ENCODE results near the gene WDR46.

DNA sequence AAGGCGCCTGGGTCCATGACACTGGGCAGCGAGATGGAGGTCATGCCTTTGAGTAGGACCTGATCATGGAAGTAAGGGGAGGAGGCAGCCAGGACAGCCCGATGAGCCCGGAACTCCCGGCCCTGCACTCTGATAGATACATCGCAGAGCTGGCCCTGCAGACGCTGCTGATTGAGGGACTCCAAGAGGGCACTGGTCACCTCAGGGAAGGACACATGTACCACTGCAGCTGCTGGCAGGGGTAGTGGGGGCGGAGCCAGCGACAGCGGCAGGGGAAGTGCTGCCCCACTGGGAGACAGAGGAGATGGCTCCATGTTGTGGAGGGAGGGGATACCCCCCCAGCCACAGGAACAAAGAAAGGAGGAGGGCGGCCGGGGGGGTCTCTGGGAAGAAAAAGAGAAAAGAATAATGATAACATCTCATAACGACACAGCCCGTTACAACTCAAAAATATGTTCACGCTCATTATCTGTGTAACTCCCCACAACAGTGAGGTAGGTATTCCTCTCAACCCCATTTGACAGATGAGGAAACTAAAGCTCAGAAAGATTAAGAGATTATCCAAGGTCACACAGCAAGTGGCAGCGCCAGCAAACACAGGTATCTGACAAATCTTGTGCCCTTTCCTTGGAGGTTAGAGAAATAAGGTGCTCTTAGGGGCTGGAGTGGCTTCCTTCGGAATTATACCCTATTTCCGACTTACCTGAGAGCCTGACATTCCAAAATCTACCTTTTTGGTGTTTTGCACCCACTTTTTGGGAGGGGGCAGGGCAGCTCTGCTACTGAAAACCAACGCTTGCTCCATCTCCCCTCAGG lies 27.8 kb upstream of the WDR46 start:
- TF ChIP-seq CTCF (IDR thresholded peaks at IDR 0.05): no peak
- TF ChIP-seq POLR2A (IDR thresholded peaks at IDR 0.05): no peak
